HG02981 (cell line): Measurements from ENCODE around the gene ITK.
"Not testable (repeated sequence)": the region's sequence is repeated elsewhere in the genome, so short reads cannot be mapped to it uniquely, and the experiment has no call there.

Experiments
- ATAC-seq: cut with Tn5 transposase; IDR thresholded peaks from one replicate; pipeline ENCODE4 v1.9.1; 2021; ENCODE audit warnings: mild to moderate bottlenecking, moderate library complexity; ENCODE audit not compliant: unreplicated experiment

ITK gene

DNA sequence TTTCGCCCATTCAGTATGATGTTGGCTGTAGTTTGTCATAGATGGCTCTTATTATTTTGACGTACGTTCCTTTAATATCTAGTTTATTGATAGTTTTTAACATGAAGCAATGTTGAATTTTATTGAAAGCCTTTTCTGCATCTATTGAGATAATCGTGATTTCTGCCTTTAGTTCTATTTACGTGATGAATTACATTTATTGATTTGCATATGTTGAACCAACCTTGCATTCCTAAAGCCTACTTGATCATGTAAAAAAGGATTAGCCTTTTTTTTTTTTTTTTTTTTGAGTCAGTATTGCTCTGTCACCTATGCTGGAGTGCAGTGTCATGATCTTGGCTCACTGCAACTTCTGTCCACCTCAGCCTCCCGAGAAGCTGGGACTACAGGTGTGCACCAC, 25.1 kb downstream of the ITK start:
- ATAC-seq: no peak

DNA sequence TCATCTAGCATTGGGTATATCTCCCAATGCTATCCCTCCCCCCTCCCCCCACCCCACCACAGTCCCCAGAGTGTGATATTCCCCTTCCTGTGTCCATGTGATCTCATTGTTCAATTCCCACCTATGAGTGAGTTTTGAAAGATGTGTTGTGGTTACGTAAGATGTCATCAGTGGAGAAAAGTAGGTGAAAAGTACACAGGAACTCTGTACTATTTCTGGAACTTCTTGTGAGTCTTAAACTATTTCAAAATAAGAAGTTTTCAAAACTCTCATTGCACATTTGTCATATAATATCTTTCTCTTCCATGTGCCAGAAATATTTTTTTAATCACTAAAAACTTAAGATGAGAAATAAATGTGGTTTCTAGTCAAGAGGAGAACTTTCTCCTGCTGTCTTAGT, 30.0 kb downstream of the ITK start:
- ATAC-seq: not testable (repeated sequence)

DNA sequence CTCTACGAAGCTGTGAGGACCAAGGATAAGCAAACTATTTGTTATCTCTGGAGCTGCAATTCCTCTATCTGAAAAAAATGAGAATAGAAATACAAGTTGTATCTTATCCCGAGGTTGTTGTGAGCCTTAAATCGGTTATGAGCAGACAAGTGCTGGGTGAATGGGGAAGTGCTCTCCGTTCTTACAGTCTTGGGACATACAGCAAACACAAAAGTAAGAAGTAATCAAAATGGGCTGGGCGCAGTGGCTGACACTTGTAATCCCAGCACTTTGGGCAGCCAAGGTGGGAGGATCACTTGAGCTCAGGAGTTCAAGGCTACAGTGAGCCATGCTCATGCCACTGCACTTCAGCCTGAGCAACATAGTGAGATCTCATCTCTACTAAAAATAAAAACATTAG, 31.7 kb downstream of the ITK start:
- no peak for ATAC-seq

DNA sequence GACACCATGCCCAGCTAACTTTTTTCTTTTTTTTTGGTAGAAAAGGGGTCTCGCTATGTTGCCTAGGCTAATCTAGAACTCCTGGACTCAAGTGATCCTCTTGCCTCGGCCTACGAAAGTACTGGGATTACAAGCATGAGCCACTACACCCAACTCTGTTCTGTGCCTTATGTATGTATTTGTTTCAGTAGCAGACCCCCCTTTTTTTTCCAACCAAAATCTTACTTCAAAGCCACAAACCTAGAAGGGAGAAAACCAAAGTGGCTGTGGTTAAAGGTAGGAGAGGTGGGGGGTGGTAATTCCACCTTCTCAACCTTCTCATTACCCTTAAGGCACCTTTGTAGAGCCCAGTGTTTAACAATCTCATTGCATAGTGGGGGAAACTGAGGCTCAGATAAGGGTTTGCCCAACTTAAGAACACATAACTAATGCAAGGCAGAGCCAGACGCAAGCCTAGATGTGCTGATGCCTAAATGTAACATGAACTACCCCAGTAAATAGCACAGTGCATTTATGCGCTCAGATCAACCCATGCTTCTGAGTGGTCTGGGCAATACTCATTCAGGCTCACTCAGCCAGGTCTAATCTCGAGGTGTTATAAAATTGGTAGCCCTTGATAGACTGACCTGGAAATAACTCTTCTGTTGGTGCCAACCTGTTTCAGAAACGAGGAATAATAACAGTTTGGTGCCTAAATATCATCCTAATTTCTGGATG, 33.0 kb downstream of the ITK start:
- ATAC-seq: no peak

DNA sequence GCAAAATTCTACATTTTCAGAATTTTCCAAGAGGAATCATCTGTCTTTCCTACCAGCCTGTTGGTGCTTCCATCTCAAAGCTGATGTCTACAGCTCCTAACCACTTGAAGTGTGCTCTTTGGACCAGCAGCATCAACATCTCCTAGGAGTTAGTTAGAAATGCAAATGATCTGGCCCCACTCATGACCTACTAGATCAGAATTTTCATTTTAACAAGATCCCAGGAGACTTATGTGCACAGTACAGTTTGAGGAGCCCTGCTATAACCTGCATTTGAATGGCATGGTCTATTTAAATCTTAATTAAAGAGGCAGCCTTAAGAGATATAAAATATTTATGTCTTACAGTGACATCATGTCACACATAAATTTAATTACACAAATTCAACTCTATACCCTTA, 33.8 kb downstream of the ITK start:
- no peak for ATAC-seq

DNA sequence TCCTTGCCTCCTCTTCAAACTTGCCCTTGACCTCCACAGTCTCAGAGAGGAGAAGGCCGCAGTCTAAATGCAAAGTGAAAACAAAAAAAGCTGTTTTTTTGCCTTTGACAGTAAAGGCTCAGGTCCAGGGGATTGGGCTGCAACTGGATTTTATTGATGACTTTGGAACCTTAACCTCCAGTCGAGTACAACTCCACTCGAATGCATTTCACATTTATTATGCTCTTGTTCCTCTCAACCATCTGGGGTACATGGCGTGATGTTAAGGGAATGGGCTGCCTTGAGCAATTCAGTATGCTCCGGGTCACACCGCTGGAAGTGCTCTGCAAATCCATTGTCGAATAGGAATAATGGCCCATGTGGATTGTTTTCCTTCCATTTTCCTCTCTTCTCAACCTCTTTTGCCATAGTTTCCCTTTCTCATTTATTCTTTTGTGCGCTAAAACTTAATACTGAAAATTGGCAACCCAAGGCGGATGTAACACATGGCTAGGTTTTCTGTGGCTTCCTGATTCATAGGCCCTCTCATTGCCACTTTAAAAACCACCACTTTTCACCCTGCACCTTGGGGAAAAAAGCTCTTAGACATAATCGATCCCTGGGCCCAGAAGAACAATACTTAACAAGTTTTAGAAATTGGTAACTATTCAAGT, 34.3 kb downstream of the ITK start:
- ATAC-seq: peak; percentile 33

DNA sequence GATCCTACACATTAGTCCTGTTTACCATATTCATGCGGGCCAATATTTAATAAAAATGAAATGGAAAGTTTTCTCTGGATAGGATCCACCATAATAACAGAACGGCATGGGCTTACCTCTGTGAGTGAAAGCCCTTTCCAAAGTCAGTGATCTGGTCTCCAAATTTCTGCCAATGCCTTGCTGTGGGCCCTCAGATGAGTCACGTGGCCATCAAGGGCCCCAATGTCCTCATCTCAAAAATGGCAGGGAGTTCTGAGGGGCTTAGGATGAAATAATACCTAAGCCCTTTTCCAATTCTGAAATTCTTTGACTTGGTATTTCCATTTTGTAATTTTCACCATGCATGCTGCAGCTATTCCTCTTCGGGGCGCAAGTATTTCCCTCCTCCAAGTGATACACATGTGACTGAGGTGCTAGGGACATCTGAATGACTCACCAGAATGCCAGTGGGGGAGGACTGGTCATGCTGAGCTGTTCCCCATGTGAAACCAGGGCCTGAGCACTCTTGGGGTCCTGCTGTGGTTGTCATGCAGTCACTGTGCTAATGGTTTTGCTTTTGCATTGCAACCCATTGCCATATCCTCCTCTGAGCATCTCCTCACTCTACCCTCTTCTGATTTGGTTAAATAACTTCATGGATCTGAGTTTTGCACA, 35.0 kb downstream of the ITK start:
- ATAC-seq: peak; percentile 48

DNA sequence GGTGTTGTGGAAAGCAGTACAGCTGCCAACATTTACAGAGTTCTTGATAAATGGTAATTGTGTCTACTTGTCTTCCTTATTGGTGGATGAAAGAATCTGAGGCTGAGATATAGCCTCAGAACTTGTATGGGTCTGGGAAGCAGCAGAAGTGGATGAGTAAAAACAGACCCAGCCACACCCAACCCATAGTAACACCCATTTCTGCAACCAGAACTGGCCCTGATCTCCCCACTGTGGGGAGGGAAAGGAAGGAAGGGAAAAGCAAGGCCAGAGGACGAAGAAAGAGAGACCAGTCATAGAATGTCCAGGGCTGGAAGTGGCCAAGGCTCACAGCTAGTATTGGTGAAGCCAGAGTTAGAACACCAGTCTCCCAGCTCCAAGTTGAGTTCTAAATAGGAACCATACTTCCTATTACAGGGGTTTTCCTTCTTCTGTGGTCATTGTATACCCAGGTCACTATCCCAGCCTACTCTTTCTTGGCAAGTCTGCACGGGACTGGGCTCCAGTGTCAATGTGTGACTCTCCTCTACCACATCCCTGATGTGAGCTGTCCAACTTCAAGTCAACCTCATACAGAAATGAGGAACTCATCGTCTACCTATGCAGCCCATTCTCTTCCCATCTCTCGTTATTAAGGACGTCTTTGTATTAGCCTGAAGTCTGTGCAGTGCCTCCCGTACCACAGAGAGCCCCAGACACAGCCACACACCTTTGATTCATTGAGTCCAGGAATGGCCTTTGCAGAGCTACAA, 35.9 kb downstream of the ITK start:
- ATAC-seq: no peak

DNA sequence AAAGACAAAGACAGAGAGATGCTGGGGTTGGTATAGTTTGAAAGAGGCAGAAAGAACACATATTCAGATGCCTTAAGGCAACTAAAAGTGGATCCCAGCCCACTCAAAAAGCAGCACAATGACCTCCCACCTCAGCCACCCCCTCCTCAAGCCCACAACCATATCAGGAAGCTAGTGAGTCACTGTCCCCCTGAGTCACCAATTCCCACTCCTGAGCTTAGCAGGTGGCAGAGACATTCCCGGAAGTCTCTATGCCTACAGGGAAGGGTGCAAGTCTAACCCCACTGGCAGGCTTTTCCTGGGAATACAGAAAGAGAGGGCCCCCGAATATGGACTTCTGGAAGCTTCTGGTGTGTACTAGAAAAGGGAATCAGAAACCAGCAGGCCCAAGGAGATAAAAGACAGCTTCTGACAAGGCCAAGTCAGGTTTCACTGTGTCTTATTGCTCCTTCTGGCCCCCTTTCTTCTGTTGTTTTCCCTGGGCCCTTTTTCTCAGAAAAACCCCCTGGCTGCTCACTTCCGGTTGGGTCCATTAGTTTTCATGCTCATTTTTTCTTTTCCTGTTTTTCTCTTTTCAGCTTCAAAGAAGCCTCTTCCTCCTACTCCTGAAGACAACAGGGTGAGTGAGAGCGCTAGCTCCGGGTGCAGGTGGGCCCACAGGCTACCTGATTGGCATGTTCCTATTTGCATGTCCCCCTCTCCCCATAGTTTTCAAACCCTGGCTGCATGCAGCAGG, 36.8 kb downstream of the ITK start:
- no peak for ATAC-seq

DNA sequence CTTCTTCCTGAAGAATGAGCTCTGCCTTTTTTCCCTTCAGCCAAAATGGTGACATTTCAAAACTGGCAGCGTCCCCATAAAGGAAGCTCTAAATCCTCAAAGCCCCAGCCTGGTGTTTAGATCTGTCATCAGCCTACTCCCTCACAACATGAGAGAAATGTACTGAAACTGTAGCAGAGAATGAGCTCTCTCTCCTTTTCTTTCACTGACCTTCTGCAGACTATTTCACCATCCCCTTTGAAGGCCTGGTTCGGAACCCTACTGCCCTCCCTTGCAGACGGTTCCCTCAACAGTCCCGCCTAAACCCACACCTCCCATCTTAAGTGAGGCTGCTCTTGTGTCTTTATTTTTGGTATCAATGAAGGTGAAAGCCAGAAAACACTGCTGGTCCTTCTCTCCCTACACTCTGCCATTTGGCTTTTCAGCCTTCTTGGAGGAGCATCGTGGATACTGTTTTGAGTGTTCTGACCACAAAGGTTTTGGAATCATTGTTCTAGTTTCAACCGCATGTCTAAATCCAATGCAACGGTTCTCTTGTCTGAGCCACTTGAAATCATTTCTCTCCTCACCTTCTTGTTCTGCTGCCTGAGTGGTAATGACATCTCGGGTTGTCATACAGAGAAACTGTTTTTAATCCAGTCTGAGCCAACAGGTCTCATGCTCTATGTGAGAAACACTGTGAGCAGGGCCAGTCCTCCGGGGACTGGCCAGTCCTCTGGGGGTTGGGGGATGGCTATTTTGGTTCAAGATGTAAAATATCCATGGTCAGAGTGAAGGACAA, 39.0 kb downstream of the ITK start:
- peak; percentile 41 for ATAC-seq

DNA sequence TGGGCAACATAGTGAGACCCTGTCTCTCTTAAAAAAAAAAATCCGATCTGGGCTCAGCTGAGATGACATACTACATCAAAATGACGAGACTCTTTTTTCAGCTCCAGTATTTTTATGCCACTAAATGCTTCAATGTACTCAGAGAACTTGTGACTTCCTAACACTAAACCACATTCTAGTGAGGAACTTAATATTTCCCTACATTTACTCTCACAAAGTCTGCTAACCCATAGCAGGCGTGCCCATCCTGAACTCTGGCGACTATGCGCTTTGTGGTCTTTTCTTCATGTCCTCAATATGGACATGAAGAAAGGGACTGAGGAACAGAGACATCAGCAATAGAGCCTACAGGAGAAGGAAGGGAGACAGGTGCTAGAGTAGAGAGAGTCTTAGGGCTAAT, 41.3 kb downstream of the ITK start:
- no peak for ATAC-seq

DNA sequence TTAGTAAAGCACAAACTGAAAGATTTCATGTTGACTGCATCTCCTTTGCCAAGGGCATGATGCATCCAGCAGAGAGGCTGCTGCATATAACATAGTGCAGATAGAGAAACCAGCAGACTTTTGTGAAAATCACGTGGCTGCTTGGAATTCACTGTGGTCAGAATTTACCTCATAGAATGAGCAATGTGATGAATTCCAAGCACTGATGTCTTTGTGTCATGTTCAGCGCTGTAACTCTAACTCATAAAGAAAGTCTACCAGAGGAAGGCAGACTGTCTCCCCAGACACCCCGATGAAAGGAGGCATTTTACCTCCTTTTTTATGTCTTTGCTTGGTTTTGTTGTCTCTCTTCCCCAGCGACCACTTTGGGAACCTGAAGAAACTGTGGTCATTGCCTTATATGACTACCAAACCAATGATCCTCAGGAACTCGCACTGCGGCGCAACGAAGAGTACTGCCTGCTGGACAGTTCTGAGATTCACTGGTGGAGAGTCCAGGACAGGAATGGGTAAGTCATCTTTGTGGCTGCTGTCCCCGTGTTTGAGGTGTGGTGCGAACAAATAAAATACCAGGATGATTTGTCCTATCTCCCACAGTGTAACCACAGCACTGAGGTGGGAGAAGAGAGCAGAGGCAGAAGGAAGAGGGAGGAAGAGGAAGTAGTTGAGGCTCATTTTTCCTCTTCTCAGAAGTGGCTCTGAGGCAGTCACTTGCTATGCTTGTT, 42.0 kb downstream of the ITK start:
- no peak for ATAC-seq

DNA sequence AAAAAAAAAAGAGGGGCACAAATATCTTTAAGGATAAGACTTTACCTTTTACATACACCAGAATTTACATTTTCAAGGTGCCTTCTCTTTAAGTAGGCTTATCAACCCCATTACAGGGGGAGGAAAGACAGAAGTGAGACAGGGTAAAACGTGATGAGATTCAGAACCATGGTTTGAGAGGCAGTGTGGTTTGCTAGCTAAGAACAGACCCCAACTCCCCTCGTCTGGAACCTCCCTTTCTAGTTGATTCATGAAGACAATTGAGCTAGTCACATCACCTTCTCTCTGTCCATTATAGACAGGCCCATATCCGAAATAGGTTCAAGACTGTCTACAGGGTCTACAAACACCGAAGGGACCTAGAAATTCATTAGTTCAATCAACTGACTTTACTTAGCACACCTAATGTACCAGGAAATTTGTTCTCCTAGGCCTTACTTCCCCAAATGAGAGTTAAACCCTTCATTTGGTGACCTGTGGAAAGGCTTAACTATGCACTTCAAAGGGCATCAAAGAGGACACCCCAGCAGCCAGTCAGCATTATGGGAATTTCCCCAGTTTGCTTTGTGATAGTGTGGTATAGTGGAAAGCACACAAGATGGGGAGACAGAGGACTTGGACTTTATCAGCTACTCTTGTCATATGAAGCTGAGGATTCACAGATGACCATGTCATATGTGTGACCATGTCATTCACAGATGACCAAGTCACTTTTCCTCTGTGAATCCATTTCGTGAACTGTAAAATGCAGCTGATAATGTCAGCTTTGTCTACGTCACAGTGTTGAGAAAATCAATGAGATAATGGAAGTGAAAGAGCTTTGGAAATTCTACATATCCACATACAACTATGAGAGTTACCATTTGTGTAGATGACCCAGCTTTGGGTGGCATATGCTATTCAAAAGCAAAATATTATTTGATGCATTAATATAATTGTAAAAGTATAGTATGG, 45.1 kb downstream of the ITK start:
- no peak for ATAC-seq

DNA sequence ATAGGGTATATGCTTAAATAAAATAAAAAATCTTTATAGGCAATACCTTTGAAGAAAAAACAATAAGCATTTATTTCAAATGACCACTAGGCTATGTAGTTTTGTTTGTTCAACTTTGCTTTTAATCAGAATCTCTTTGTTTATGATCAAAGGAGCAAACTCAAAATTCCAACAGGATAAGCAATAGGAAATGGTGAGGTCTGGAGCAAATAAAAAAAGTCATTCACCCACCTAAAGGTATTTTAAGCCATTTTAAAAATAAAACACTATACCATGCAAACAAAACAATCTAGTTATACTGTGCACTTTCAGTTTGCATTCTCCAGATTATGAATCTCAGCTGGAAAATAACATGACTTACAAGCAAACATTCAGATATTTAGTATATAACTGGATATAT, 50.0 kb downstream of the ITK start:
- no peak for ATAC-seq

DNA sequence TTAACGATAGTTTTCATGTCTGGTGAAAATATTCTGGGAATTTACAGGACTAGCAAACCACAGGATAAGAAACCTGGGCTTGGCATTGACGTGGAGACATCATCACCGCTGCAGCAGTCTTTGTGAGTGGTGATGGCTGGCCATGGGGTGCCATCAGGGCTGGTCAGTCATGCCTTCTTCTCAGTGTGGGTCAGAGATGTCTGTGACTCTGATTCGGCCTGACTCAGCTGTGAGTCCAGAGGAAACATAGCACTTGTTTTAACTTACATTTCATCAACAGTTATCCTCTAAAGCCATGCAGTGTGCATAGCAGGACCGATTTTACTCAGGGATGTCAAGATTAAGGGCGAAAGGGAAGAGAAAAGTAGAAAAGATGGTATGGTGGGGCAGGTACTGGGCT, 52.1 kb downstream of the ITK start:
- ATAC-seq: no peak

DNA sequence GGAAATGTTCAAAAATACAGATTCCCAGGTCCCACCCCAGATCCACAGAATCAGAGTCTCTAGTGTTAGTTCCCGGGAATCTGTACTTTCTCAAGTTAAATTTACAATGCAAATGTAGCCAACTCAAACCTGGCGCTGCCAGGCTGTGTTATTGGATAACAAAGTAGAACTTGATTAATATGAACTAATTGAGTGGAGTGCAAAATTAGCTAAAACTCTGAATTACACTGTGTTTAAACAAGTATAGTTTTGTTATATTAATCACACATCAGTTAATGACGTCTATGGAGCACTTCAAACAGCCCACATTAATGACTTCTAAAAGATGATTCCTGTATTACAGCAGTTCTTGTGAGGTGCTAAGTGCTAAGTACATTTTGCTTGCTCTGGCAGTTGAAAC, 52.9 kb downstream of the ITK start:
- no peak for ATAC-seq

DNA sequence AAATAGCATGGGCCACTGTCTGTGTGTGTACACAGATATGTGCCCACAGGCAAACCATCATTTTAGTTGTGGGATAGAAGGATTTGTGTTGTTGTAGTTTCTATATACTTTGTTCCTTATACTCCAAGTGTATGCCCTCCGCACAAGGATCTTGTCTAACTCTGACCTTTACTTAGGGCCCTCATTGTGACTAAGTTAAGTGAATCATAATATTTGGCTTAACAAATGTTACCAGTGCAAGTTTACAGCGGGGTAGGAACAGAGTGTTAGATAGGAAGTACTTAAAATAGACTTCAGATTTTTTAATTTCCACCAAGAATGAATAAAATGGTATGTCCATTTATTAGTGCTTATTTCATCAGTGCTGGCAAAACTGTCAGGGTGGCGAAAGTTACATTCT, 55.8 kb downstream of the ITK start:
- no peak for ATAC-seq

DNA sequence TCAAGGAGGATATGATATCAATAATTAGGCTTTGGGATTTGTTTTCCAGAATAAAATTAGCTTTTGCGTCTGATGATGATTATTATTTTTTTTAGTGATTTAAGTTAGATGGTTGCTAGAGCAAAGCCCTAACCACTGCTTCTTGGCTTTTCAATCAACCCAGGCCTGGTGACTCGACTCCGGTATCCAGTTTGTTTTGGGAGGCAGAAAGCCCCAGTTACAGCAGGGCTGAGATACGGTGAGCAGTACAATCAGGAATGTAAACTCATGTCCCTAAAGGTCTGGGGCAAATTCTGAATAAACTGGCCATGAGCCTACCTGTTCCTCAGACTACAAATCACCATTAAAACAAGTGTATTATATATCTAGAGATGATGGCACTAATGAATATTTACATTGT, 60.8 kb downstream of the ITK start:
- no peak for ATAC-seq
